ENCODE data around the gene HTRA3. TPM values are rescaled to one million over a fixed set of nuclear protein-coding genes. Genes with fewer than 3 reads are reported as not detected.

Gene HTRA3
- total and polyA plus RNA-seq, 5 donors = 52.8 to 133 (median 89.3) TPM

GRCh38 chr4:8241211-8241779 lies 28.3 kb upstream of the HTRA3 start:
- Histone ChIP-seq H3K9me3 (ENCODE audit: control insufficient read depth, low read length) (no peaks in the 10 kb centered on the region), H3K27ac (ENCODE audit: low read length) (no peak overlapping the region), H3K4me1 (ENCODE audit: control insufficient read depth, insufficient read depth, low read length) (peaks cover 6% of the 10 kb centered on the region), H3K27me3 (ENCODE audit: control insufficient read depth, insufficient read depth) (no peaks in the 10 kb centered on the region), H3K4me3 (ENCODE audit: low read length) (no peak overlapping the region)
- intact Hi-C loops (cut with DNase I) = loop anchor here in 3 of 4 donors (5.0 kb wide), 3 partner anchors 64 to 161 kb away; no protein-coding TSS in a partner anchor
- peak in 1 of 2 donors; percentile 1 for ATAC-seq
- DNase-seq = peak in 2 of 3 donors; percentile 58 to 61
- 90% methylated on average over 14 of the region's 14 CpGs for WGBS

GRCh38 chr4:8241895-8242696 lies 27.5 kb upstream of the HTRA3 start:
- Histone ChIP-seq H3K4me1 (ENCODE audit: control insufficient read depth, insufficient read depth, low read length) (peaks cover 6% of the 10 kb centered on the region), H3K27ac (ENCODE audit: low read length) (peak overlapping the region; percentile 76), H3K27me3 (ENCODE audit: control insufficient read depth, insufficient read depth) (no peaks in the 10 kb centered on the region), H3K9me3 (ENCODE audit: control insufficient read depth, low read length) (no peaks in the 10 kb centered on the region), H3K4me3 (ENCODE audit: low read length) (no peak overlapping the region)
- WGBS = 18% methylated on average over 29 of the region's 29 CpGs
- ATAC-seq (peak; percentile 79 to 85), DNase-seq (peak; percentile 92 to 97 (median 96))
- intact Hi-C loops (cut with DNase I) = loop anchor here (1.0 to 5.0 kb wide), 5 partner anchors 65 to 161 kb away; no protein-coding TSS in a partner anchor

- ATAC-seq (no peak), DNase-seq (peak in 2 of 3 donors; percentile 68 to 80)
- 82% methylated on average over 10 of the region's 10 CpGs for WGBS
- H3K27me3 ChIP-seq (ENCODE audit: control insufficient read depth, insufficient read depth) = no peaks in the 10 kb centered on the region
- peaks cover 9% of the 10 kb centered on the region for H3K4me1 ChIP-seq (ENCODE audit: control insufficient read depth, insufficient read depth, low read length)
- intact Hi-C loops (cut with DNase I) = loop anchor here (1.0 to 5.0 kb wide), 5 partner anchors 66 to 160 kb away; no protein-coding TSS in a partner anchor
- H3K4me3 ChIP-seq (ENCODE audit: low read length) = no peak overlapping the region
- peak overlapping the region; percentile 76 for H3K27ac ChIP-seq (ENCODE audit: low read length)
- H3K9me3 ChIP-seq (ENCODE audit: control insufficient read depth, low read length) = no peaks in the 10 kb centered on the region
Observed at GRCh38 chr4:8242782-8243560, 26.6 kb upstream of the HTRA3 start.

- no peaks in the 10 kb centered on the region for H3K9me3 ChIP-seq (ENCODE audit: control insufficient read depth, low read length)
- no peak for ATAC-seq
- peak in 1 of 3 donors; percentile 44 for DNase-seq
- intact Hi-C loops (cut with DNase I) = loop anchor here in 3 of 4 donors (5.0 kb wide), 3 partner anchors 67 to 158 kb away; no protein-coding TSS in a partner anchor
- H3K4me1 ChIP-seq (ENCODE audit: control insufficient read depth, insufficient read depth, low read length) = peaks cover 9% of the 10 kb centered on the region
- 90% methylated on average over 18 of the region's 18 CpGs for WGBS
- H3K4me3 ChIP-seq (ENCODE audit: low read length) = no peak overlapping the region
- no peaks in the 10 kb centered on the region for H3K27me3 ChIP-seq (ENCODE audit: control insufficient read depth, insufficient read depth)
- no peak overlapping the region for H3K27ac ChIP-seq (ENCODE audit: low read length)
Observed at GRCh38 chr4:8244001-8244757, 25.4 kb upstream of the HTRA3 start.

- no peak overlapping the region for H3K4me3 ChIP-seq (ENCODE audit: low read length)
- H3K27ac ChIP-seq (ENCODE audit: low read length) = no peak overlapping the region
- peaks cover 9% of the 10 kb centered on the region for H3K4me1 ChIP-seq (ENCODE audit: control insufficient read depth, insufficient read depth, low read length)
- peak in 2 of 3 donors; percentile 58 to 60 for DNase-seq
- 97% methylated on average over 19 of the region's 19 CpGs for WGBS
- H3K9me3 ChIP-seq (ENCODE audit: control insufficient read depth, low read length) = no peaks in the 10 kb centered on the region
- no peak for ATAC-seq
- intact Hi-C loops (cut with DNase I) = loop anchor here in 3 of 4 donors (5.0 kb wide), 3 partner anchors 68 to 157 kb away; no protein-coding TSS in a partner anchor
- H3K27me3 ChIP-seq (ENCODE audit: control insufficient read depth, insufficient read depth) = no peaks in the 10 kb centered on the region
Observed at GRCh38 chr4:8244931-8245460, 24.6 kb upstream of the HTRA3 start.

- 91% methylated on average over 31 of the region's 31 CpGs for WGBS
- DNase-seq = peak in 1 of 3 donors; percentile 51
- Histone ChIP-seq H3K4me3 (ENCODE audit: low read length) (no peak overlapping the region), H3K4me1 (ENCODE audit: control insufficient read depth, insufficient read depth, low read length) (peaks cover 9% of the 10 kb centered on the region), H3K27me3 (ENCODE audit: control insufficient read depth, insufficient read depth) (no peaks in the 10 kb centered on the region), H3K9me3 (ENCODE audit: control insufficient read depth, low read length) (no peaks in the 10 kb centered on the region), H3K27ac (ENCODE audit: low read length) (no peak overlapping the region)
- intact Hi-C loops (cut with DNase I) = no loop called here
- no peak for ATAC-seq
Observed at GRCh38 chr4:8245884-8246833, 23.4 kb upstream of the HTRA3 start.

- WGBS = 47% methylated on average over 31 of the region's 31 CpGs
- H3K27me3 ChIP-seq (ENCODE audit: control insufficient read depth, insufficient read depth) = no peaks in the 10 kb centered on the region
- ATAC-seq (peak; percentile 88 to 91), DNase-seq (peak; percentile 93 to 94 (median 93))
- intact Hi-C loops (cut with DNase I) = no loop called here
- H3K9me3 ChIP-seq (ENCODE audit: control insufficient read depth, low read length) = no peaks in the 10 kb centered on the region
- H3K27ac ChIP-seq (ENCODE audit: low read length) = peak overlapping the region; percentile 80
- H3K4me1 ChIP-seq (ENCODE audit: control insufficient read depth, insufficient read depth, low read length) = peaks cover 9% of the 10 kb centered on the region
- no peak overlapping the region for H3K4me3 ChIP-seq (ENCODE audit: low read length)
Observed at GRCh38 chr4:8247047-8247930, 22.3 kb upstream of the HTRA3 start.

- peak overlapping the region; percentile 80 for H3K27ac ChIP-seq (ENCODE audit: low read length)
- WGBS = 74% methylated on average over 7 of the region's 7 CpGs
- peaks cover 3% of the 10 kb centered on the region for H3K4me1 ChIP-seq (ENCODE audit: control insufficient read depth, insufficient read depth, low read length)
- no peak for ATAC-seq
- DNase-seq = no peak
- intact Hi-C loops (cut with DNase I) = no loop called here
- H3K9me3 ChIP-seq (ENCODE audit: control insufficient read depth, low read length) = no peaks in the 10 kb centered on the region
- no peaks in the 10 kb centered on the region for H3K27me3 ChIP-seq (ENCODE audit: control insufficient read depth, insufficient read depth)
- H3K4me3 ChIP-seq (ENCODE audit: low read length) = no peak overlapping the region
Observed at GRCh38 chr4:8248091-8248490, 21.5 kb upstream of the HTRA3 start.

- DNase-seq = peak in 2 of 3 donors; percentile 30 to 51
- no peak overlapping the region for H3K4me3 ChIP-seq (ENCODE audit: low read length)
- no peak overlapping the region for H3K27ac ChIP-seq (ENCODE audit: low read length)
- 60% methylated on average over 3 of the region's 3 CpGs for WGBS
- ATAC-seq = no peak
- intact Hi-C loops (cut with DNase I) = no loop called here
- H3K27me3 ChIP-seq (ENCODE audit: control insufficient read depth, insufficient read depth) = no peaks in the 10 kb centered on the region
- no peaks in the 10 kb centered on the region for H3K9me3 ChIP-seq (ENCODE audit: control insufficient read depth, low read length)
- peaks cover 3% of the 10 kb centered on the region for H3K4me1 ChIP-seq (ENCODE audit: control insufficient read depth, insufficient read depth, low read length)
Observed at GRCh38 chr4:8250227-8250626, 19.3 kb upstream of the HTRA3 start.

Measured in right cardiac atrium (tissue), 5 donors.